SW480 (cell line): ENCODE data around the gene CSNK1A1.
"Not testable (repeated sequence)": the region's sequence is repeated elsewhere in the genome, so short reads cannot be mapped to it uniquely, and the experiment has no call there.

Source experiments
- DNase-seq: peaks from one replicate; pipeline ENCODE4 v3.0.0-alpha.2; 2016; ENCODE audit warnings: low spot score

Gene CSNK1A1

GRCh38 chr5:149456597-149457392 is 94.4 kb downstream of the CSNK1A1 start:
- DNase-seq: no peak

- peak; percentile 96 for DNase-seq
These were observed 95.3 kb downstream of the CSNK1A1 start for GRCh38 chr5:149455889-149456409.

- no peak for DNase-seq
These were observed 97.4 kb downstream of the CSNK1A1 start for GRCh38 chr5:149453618-149454415.

- DNase-seq: no peak
These were observed 98.3 kb downstream of the CSNK1A1 start for GRCh38 chr5:149452665-149453617.

- DNase-seq: no peak
These were observed 99.1 kb downstream of the CSNK1A1 start for GRCh38 chr5:149452007-149452664.

GRCh38 chr5:149450199-149450598 is 101.0 kb downstream of the CSNK1A1 start:
- DNase-seq: no peak

GRCh38 chr5:149448831-149449714 is 102.2 kb downstream of the CSNK1A1 start:
- DNase-seq: no peak

GRCh38 chr5:149448431-149448830 is 102.8 kb downstream of the CSNK1A1 start:
- no peak for DNase-seq

GRCh38 chr5:149447373-149448367 is 103.6 kb downstream of the CSNK1A1 start:
- DNase-seq: no peak

- not testable (repeated sequence) for DNase-seq
These were observed 104.4 kb downstream of the CSNK1A1 start for GRCh38 chr5:149446794-149447193.

GRCh38 chr5:149445739-149446369 is 105.4 kb downstream of the CSNK1A1 start:
- peak; percentile 94 for DNase-seq

- DNase-seq: no peak
These were observed 105.9 kb downstream of the CSNK1A1 start for GRCh38 chr5:149445343-149445738.

GRCh38 chr5:149444430-149444829 is 106.8 kb downstream of the CSNK1A1 start:
- DNase-seq: not testable (repeated sequence)

- DNase-seq: no peak
These were observed 108.0 kb downstream of the CSNK1A1 start for GRCh38 chr5:149443210-149443609.

GRCh38 chr5:149442563-149443182 is 108.6 kb downstream of the CSNK1A1 start:
- DNase-seq: peak; percentile 69
